GM19397 (cell line): ENCODE measurements around the gene SPATA19.

Experiments
- ATAC-seq: cut with Tn5 transposase; IDR thresholded peaks from one replicate; pipeline ENCODE4 v1.9.1; 2021; ENCODE audit warnings: mild to moderate bottlenecking, moderate library complexity; ENCODE audit not compliant: unreplicated experiment

SPATA19 gene

GRCh38 chr11:133835593-133836548 is 9.4 kb downstream of the SPATA19 start:
- ATAC-seq: peak; percentile 21

DNA sequence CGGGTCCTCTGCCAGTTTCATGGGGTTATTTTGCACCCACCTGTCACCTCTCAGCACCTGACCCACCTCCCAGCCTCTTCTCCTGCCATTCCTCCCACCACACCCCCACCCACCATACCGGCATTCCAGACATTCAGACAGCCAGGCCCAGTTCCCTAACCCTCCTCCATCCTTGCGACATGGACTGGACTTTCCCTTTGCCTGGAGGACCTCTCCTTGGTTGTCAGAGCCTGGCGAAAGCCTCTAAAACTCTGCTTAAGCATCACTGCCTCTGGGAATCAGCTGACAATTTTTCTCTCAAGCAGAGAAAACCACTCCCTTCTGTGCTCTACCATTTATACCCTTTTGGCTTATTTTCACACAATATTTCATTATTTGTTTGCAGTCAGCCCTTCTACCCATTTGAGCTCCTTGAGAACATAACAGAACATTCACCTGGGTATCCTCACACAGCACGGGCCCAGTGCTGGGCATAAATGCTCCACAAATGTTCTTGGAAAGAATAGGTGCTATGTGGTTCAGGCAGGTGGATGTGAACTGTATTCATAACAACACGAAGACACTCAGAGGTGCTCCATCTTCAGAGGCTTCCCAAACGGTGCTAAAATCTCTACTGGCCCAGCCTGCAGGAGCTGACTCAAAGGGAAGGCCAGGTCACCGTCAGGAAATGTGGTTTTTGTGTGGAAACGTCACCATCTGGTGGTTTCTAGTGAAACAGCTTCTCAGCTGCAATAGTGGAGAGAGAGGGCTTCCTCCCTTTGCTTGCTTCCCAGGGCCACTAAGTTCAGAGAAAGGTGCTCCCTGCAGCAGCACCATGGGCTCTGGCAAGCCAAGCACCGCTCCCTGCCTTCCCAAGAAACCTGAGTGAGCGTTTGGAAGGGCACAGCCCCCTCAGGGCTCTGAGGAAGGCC is 10.4 kb downstream of the SPATA19 start:
- ATAC-seq: peak; percentile 59

GRCh38 chr11:133833898-133834681 is 11.2 kb downstream of the SPATA19 start:
- no peak for ATAC-seq

DNA sequence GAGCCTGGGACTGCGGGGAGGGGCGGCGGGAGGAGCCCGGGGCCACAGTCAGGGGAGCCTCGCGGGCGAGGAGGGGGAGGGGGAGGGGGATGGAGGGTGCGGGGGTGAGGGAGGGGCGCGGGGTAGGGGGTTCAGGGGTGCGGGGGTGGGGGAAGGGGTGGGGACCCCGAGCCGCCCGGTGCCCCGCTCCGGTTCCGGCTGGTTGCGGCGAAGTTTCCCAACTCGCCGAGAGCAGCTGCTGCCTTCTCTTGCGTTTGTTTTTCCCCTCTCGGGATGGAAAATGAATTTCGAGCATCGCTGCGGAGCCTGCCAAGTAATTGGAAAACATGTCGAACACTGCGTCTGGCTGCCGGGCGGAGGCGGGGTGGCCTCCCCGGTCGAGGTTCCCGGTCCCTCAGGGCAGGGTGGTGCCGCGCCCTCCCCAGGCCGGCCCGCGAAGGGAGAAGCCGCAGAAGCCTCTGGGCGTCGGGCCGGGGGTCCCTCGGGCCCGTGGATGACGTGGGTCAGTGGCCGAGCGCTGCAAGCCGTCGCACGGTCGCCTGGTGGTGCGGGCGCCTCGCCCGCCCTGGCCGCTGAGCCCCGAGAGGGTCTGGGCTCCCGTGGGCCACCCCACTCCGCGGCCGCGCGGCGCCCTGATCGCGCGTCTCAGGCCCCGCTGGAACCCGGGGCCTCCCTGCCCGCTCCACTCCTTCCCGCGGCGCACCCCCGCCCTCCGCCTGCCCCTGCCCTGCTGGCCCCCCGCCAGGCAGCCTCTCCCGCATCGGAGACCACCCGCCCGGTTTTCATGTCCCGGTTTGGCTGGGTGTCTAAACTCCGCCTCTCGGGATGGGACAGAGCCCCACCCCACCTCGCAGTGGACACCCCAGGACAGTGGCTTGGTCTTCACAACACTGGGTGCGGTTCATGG is 12.1 kb downstream of the SPATA19 start:
- no peak for ATAC-seq

GRCh38 chr11:133832096-133832990 is 13.0 kb downstream of the SPATA19 start:
- no peak for ATAC-seq

DNA sequence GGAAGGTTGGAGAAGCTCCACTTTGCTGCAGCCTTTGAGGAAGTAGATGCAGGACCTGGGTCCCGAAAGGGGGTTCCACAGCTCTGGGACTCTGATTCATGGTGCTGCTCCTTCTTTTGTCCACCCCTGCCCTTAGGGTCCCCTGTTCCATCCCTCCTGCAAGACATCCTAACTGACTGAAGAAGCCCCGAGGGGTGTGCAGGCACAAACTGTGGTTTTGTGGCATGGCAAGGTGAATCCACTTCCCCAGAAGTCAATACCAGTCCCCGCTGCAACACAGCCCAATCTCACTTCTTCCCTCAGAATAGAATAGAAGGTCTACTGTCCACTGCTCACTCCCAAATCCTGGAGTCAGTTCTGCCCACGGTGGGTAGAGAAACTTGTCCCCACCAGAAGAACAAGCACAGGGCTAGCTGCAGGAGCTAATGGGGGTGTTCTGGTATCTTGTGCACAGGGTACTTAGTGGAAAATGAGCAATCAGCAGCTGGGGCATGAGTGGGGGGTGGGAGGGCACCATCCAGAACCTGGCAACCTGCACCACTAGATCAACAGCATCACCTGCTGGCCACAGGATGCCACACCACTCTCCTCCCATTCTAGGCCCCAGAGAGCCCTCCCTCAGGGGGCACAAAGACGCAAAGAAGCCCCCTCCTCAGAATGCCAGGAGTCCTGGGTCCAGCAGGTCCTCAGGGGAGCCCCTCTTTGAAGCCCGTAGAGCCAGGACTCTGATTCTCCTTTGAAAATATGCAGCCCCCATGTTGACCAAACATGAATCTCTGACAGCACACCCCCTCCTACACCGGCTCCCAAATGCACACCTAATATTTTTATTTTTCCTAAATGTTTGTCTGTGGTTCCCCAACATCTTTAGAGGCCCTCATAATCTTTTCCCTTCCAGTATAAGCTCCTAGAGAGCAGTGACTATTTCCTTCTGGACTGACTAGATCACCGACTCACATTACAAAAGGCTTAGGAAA is 14.1 kb downstream of the SPATA19 start:
- no peak for ATAC-seq

DNA sequence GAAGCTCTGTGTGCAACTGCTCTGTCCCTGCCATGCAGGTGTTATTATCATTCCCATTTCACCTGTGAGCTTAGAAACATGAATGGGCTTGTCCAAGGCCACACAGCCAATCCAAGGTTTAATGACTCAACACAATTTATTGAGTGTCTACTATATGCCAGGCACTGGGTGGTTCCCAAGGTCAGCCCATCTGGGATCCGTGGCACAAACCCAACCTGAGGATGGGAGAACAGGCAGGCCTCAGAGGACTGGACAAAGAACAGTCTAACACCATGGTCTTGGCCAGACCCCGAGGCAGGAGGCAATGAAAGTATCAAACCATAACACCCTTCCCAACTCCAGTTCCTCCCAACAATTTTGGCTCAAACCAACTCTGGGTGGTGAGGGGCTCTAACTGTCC is 15.7 kb downstream of the SPATA19 start:
- no peak for ATAC-seq

DNA sequence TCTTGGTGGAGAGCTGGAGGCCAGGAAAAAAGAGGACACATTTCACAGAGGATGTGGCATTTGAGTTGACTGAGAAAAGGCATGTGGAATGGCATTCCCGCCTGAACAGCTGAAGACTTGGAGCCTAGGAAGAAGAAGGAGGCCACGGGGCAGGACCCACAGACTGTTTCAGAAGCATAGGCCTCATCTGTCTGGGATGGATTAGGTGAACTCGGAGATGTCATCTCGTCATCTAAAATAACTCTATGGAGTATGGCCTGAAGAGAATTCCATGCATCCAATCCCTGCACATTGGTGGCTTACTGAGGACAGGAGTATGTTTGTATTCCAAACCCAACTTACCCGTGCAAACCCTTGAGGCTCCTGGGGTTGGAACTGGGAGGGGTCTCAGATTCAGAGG is 16.4 kb downstream of the SPATA19 start:
- no peak for ATAC-seq

DNA sequence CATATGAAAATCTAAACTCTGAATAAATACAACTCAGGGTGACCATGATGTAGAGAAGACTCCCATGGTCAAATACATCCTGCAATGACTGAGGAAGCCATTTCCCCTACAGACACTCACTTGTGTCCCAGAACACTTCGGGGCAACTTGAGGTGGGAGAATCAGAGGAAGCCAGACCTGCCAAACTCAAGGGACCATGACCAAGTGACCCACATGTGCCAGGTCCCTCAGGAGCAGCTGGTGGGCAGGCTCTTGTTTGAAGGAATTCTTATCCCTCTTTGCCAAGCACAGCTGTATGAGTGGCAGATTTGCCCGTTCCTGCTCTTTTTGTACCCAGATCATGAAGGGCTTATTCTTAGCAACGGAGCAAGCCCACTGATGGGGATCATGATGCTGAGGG is 17.8 kb downstream of the SPATA19 start:
- no peak for ATAC-seq

DNA sequence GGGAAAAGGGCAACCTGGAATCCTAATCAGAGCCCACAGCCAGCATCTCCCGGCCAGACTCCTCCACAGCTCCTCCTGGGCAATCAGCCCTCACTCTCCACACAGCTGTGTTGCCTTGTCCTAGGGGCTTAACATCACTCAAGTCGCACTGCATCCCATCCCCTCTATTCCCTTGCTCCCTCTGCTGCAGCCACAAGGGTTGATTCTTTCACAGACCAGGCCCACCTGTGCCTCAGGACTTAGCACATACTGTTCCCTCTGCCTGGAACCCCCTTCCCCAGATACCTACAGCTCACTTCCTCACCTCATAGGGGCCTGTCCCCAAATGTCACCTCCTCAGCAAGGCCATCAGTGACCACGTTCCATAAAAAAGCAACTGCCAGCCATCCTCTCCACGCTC is 18.4 kb downstream of the SPATA19 start:
- no peak for ATAC-seq

GRCh38 chr11:133825666-133826065 is 19.6 kb downstream of the SPATA19 start:
- no peak for ATAC-seq

- no peak for ATAC-seq
Measured at GRCh38 chr11:133825156-133825555, 20.2 kb downstream of the SPATA19 start.

DNA sequence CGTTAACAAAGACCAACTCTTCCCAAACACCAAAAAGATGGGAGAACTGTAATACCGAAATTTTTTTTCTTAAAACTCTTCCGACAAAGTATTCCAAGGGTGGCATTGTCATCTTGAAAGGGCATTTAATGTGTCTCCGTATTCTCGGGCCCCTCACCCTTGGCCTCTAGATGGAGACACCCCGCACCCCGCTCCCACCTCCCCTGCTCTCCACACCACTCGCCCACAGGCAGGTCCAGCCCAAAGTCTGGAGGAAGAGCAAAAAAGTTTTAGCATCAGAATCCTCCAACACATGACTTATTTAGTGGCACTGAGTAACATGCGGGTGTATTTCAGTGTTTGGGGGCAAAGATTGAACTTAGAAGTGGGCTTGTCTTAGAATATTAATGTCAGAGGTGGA is 20.7 kb downstream of the SPATA19 start:
- no peak for ATAC-seq

DNA sequence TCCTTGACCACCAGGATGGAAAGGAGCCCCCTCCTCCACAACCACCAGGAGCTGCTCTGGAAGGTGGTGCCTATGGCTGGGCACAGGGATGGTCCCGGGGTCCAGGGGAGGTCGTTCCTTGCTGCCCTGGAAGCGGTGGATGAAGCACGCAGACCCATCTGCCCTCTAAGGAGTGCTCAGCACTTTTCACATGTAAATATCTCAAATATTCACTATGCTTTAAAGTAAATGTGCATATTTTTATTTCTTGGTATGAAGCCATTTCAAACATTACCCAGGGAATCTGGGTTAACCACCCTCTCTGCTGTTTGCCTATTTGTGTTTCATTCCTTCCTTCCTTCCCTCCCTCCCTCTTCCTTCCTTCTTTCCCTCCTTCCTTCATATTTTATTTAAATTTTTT is 21.7 kb downstream of the SPATA19 start:
- no peak for ATAC-seq

DNA sequence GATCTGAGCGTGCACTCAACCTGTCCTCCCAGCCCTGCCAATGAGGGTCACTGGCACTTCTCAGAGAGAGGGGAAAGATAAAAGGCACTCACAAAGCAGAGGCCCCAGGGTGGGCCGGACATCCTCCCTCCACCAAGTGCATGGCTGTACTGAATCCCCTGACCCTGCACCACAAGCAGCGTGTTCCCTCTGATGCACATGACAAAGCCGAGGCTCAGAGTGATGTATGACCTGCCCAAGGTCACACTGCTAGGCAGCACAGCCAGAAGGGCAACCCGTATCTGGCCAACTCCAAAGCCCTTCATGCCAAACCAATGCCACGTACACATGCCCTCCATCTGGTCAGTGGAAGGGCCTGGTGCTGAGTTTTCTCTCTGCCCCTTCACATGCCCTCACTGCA is 22.1 kb downstream of the SPATA19 start:
- ATAC-seq: no peak

GRCh38 chr11:133821776-133822175 is 23.5 kb downstream of the SPATA19 start:
- peak; percentile 65 for ATAC-seq

DNA sequence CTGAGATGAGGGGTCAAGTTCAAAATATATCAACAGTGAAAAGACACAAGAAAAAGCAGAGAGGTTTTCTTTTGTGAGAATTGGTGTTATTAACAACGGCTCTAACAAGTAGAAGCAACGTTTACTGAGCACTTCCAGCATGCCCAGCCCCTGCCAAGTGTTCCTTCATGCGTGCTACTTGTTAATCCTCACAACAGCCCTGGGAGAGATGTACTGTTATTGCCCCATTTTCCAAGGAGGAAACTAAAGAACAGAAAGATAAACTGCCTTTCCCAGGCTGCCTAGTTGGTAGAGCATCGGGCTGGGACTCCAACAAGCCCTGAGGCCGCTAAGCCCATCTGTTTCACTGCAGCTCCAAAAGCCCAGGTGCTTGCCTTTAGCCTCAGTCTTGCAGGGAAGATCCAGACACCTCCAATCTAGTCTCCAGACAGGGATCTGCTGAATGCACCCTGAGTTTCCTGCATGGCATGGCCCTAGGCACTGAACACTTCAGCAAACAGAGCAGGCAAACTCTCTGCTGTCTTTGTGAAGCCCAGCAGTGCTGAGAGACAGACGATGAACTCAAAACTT is 25.5 kb downstream of the SPATA19 start:
- ATAC-seq: no peak
